ENCODE measurements around the gene DISP3.
A peak's percentile ranks its signal among the peaks of the same experiment; 100 is the strongest.

Gene DISP3

DNA sequence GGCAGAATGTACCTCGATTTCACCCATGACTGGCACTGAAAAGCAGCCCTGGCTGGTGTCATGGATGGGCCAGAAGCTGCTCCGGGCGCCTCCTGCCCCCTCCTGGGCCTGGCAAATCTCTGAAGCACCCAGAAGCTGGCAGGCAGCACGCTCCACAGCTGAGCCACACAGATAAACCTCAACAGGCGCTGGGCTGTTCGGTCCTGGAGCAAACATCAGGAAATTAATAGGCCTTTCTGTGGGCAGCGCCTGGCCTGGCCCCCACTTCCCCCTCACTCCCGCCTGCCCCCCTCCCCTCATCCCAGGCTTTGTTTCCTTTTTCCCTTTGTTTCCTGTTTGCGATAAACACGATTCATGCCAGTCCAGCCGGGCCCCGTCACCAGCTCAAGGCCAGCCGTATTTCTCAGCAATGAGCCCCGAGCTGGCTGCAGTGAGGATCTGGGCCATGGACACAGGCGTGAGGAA, 20.1 kb upstream of the DISP3 start:
- no peak for DNase-seq

DNA sequence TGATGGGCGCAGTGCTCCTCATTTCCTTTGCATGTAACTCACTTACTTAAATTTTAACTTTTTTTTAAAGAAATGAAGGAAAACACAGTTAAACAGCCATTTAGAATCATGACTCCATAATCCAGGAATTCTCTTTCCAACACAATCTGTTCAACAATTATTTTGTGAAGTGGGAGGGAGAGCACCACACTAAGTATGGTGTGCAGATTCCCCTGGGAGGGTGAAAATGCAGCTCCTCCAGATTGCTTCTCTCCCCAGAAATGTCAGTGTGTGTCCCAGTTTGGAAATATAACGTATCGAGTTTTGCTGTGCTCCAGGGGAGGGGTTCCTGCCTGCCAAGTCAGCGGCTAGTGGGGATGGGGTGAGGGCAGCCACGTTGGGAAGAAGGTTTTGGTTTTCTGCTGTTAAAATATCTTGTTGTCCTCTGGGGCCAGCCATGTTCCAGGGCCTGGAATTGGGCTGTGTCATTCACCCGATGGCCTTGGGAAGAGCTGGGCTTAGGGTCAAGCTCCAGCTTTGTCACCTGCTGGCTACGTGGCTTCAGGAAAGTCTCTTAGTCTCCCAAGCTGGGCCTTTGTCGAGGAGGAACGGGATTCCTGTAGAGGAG, 17.3 kb upstream of the DISP3 start:
- DNase-seq = no peak

DNA sequence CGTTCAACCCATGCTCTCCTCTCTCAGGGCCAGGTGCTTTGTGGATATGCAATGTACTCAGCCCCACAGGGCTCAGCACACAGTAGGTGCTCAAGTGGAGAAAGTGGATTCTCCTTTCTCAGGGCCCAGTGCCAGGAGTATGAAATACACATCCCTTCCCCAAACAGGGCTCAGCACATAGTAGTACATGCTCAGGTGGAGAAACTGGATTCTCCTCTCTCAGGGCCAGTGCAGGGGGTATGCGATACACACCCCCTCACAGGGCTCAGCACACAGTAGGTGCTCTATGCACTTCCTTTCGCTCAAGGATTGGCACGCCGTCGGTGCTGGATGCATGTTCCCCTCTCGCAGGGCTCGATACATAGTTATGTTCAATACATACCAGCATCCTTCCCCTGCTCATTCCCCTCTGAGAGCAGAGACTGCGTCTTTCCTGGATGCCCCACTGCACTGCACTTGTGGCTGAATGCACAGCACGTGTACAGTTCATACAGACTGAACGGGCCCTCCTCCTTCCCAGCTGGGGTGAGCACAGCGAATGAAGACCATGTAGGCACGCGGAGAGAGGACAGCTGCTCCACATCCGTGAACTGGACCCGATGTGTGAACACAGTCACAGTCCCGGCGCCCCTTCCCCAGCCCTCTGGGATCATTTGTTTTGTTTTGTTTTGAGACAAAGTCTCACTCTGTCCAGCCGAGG, 16.6 kb upstream of the DISP3 start:
- DNase-seq = no peak

DNA sequence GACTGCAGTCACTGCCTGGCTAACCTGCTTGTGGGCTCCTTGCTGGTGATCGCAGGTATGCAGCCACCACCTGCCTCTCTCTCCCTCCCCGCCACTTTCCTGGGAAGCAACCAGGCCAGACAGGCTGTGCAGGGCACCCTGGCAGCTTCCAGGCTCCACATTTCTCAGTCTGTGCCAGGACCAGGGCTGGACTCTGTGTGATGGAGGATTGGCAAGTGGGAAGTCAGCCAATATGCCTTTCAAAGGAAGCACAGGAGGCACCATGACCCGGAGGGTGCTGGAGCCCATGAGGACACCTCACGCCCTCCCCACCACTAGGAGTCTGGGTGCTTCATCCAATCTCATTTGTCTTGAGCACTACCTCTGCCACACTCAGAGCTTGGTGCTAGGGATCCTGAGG, 15.8 kb upstream of the DISP3 start:
- no peak for DNase-seq

- no peak for DNase-seq
These were observed 13.6 kb upstream of the DISP3 start for GRCh38 chr1:11465307-11465706.

- no peak for DNase-seq
These were observed 12.5 kb upstream of the DISP3 start for GRCh38 chr1:11466416-11466815.

DNA sequence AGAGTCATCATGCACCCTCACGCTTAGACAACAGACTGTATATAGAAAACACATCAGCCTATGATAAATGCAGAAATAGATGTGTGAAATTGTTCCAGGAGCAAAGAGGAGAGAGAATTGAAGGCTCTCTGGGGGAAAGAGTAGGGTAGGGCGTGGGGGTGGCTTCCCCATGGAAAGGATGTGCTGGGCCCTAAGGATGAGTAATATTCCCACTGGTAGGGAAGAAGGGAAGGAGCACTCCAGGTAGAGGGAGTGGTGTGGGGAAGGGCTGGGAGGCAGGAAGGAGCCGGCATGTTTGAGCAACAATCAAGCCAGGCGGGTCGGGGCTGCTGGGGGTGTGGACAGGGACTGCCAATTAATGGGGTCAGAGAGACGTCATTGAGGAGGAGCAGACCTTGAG, 10.1 kb upstream of the DISP3 start:
- no peak for DNase-seq

GRCh38 chr1:11470912-11471311, 8.0 kb upstream of the DISP3 start:
- DNase-seq = no peak

- no peak for DNase-seq
These were observed 7.5 kb upstream of the DISP3 start for GRCh38 chr1:11471473-11471872.

DNA sequence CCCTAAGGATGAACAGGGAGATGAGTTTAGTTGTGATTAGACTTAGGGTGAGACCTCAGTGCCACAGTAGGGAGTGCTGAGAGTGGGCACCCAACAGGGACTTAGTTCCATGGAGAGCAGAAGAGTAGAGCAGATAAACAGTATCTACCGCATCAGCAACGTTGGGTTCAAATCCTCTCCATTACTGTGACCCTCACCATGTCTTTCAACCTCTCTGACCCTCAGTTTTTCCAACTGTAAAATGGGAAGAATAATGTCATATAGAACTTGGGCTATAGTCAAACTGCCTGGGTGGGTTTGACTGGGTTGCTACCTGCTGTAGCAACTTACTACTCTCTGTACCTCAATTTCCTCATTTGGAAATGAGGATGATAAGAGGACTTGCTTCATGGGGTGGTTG, 6.7 kb upstream of the DISP3 start:
- DNase-seq = no peak

DNA sequence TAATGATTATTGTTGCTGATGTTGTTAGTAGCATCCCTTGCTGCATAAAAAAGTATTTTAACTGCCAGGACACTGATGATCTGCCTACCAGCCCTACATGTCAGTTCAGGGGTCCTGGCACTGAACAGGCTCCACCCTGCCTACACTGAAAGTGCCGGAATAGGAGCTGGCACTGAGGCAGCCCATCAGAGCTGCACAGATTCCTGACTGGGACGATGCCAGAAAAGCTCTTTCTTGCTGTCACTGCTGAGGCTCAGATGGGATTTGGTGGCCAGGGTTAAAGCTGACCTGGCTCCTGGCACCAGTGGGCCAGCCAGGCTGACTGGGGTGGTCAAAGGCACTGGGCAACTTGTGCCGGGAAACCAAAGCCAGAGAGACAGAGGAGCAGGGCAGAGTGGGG, 6.2 kb upstream of the DISP3 start:
- DNase-seq = no peak

- peak in 1 of 5 experiments; percentile 22 for DNase-seq
These were observed 5.4 kb upstream of the DISP3 start for GRCh38 chr1:11473491-11474034.

DNA sequence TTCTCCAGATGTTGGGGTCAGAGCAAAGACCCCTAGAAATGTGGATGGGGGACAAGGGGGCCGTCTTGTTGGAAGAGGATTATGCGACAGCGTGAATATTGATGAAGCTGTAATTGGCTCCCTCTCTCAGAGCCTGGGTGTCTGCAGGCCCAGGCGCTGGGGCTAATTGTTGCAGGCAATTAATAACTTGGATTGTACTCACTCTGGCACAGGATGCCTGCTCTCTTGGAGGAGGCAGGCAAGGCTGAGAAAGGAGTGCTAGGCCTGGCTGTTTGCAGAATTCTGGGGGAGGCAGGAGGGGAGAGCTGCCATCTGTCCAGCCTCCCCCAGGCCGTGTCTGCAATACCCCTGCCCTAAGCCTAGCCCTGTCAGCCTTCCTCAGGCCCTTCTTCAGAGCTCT, 4.1 kb upstream of the DISP3 start:
- DNase-seq = no peak

DNA sequence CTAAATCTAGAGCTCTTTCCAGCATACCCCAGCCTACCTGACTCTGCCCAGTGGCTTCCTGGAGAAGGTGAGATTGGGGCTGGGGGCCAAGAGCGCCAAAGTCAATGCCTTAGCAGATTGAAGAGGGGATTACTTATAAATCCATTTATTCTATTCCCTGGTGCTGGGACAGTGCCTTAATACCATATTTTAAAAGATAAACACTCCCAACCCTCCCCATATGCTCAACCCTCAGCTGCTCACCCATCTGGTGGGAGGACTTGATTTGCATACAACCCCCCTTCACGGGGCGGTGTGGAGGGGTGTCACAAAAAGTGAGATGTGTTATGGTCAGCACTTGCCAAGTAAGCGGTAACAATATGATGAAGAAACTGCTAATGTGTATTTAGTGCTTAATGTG, 3.2 kb upstream of the DISP3 start:
- DNase-seq = no peak

DNA sequence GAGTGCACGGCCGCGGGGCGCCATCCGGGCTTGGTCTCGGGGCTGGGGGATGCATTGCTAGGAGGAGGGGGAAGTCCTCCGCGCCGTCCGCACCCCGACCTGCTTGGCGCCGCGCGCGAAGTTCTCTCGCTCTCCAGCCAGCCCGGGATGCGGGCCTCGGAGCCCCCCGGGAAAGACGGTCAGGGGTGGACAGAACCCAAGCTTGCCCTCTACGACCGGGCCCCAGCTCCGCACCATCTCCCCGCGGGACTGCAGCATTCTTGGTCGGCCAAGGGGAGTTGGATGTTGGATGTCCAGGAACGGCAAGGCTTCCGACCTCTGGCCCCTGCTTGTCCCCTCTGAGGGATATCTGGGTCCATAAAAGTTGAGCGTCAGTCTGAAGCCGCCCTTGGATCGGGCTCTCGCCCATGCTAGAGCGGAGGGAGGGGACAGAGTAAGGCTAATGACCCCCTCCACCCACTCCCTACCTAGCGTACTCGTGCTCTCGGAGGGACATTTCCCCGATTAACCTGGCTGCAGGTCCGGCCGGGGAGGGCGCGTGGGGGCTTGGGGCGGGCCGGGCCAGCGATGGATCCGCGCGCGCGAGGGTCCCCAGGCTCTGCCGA, 522 bp downstream of the DISP3 start:
- no peak for DNase-seq

- DNase-seq = no peak
These were observed 2.1 kb downstream of the DISP3 start for GRCh38 chr1:11481019-11481418.

- DNase-seq = no peak
These were observed 3.2 kb downstream of the DISP3 start for GRCh38 chr1:11482198-11482597.

GRCh38 chr1:11482701-11483479, 3.9 kb downstream of the DISP3 start:
- no peak for DNase-seq

DNA sequence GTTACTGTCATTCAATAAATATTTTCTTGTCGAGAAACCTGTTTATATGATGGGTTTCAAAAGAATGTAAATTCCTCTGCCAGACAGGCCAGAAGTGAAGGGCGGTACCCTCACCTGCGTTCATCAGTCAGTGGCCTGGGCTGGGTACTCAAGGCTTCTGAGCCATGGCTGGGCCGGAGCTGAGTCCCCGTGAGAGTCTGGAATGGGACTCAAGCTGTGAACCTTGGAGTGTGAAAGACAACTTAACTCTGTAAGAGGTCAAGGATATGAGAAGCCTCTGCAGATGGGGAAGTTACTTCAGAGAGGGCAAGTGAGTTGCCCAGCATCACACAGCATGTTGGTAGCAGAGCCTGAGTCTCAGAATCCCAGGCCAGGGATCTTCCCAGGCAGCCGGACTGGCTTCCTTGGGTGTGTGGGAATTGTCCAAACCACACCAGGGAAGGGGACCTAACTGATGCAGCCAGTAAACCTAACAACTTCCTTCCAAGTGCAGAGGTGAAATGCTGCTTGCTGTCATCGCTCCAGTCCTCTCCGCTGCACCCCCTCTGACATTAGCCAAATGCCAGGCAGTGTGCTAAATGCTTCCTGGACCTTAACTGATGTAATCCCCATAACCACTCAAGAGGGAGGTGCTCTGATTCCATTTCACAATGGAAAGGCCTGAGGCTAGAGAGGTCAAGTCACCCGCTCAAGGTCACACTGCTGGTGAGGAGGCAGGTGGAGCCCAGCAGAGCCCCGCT, 4.8 kb downstream of the DISP3 start:
- no peak for DNase-seq

- DNase-seq = no peak
These were observed 5.3 kb downstream of the DISP3 start for GRCh38 chr1:11484321-11484655.

DNA sequence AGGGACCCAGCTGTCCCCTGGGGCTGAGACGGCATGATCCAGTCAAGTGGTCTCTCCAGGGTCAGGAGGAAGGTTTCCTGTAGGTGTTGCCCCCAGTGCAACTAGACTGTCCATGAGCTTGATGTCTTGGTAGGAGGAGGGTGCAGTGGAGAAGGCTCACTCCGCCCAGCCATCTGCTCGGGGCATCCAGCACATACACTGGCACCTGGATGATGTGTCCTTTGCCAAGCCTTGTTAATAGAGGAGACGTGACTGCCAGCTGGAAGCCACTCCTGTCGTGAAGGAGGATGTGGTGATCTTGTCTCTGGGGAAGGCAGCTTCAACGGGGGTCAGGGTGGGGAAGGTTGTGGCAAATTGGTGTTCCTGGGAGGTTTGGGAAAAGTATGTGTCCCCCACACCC, 6.2 kb downstream of the DISP3 start:
- DNase-seq = no peak

- no peak for DNase-seq
These were observed 7.5 kb downstream of the DISP3 start for GRCh38 chr1:11486231-11487009.

Measured in T-helper 2 cell (primary cell).